Gastroesophageal sphincter (tissue), 4 donors: Measurements from ENCODE around the gene OR4D5. TPM values are rescaled to one million over a fixed set of nuclear protein-coding genes. Genes with fewer than 3 reads are reported as not detected.

ENCODE experiments used
- ATAC-seq: fragments of 150-250 bp; one replicate; pipeline ENCODE4 v1.9.1; 2016; ENCODE audit warnings: mild to moderate bottlenecking, moderate library complexity
- H3K27ac ChIP-seq, 4 donors: fragments of 200-600 bp; sonication (generic) in 3 of 4; 1 replicate in 3 of 4; 2 replicates in 1 of 4; pipeline ENCODE4 v1.5.1; 2016 to 2019
- H3K27me3 ChIP-seq: fragments of 200-600 bp; sonication (generic); one replicate; pipeline ENCODE4 v1.5.1; 2019
- H3K36me3 ChIP-seq, 2 donors: fragments of 200-600 bp; sonication (generic); one replicate each; pipeline ENCODE4 v1.5.1; 2019; ENCODE audit warnings: control low read depth in 1 of 2
- H3K4me1 ChIP-seq, 3 donors: fragments of 200-600 bp; sonication (generic); 1 replicate in 2 of 3; 2 replicates in 1 of 3; pipeline ENCODE4 v1.5.1; 2016 to 2019; ENCODE audit warnings: control low read depth in 2 of 3
- H3K4me3 ChIP-seq, 2 donors: fragments of 200-600 bp; sonication (generic); one replicate each; pipeline ENCODE4 v1.5.1; 2019; ENCODE audit warnings: mild to moderate bottlenecking in 1 of 2, moderate library complexity in 1 of 2
- H3K9me3 ChIP-seq, 3 donors: fragments of 200-600 bp; sonication (generic); one replicate each; pipeline ENCODE4 v1.5.1; 2017 to 2019; ENCODE audit warnings: control low read depth in 2 of 3
- CTCF ChIP-seq, 4 experiments: fragments of 200-600 bp in 2 of 4; fragments of 450-650 bp in 2 of 4; sonication (generic) in 1 of 4; IDR thresholded peaks; one replicate each; pipeline ENCODE4 v1.5.1; 2017 to 2019; ENCODE audit warnings: antibody characterized with exemption in 4 of 4, mild to moderate bottlenecking in 2 of 4, moderate library complexity in 2 of 4
- EP300 ChIP-seq: sonication (generic); formaldehyde crosslinking; IDR thresholded peaks from one replicate; pipeline ENCODE4 v1.6.1; 2017; ENCODE audit warnings: antibody characterized with exemption, mild to moderate bottlenecking
- POLR2A ChIP-seq, 2 donors: fragments of 450-650 bp; IDR thresholded peaks; one replicate each; pipeline ENCODE4 v1.6.1; 2017; ENCODE audit warnings: antibody characterized with exemption in 2 of 2, mild to moderate bottlenecking in 2 of 2, moderate library complexity in 1 of 2
- POLR2AphosphoS5 ChIP-seq: sonication (generic); formaldehyde crosslinking; IDR thresholded peaks from one replicate; pipeline ENCODE4 v1.6.1; 2017; ENCODE audit warnings: antibody characterized with exemption
- WGBS, 2 donors: methylation state at CpG; one replicate each; pipeline ENCODE4 v1.1.5; 2018; ENCODE audit warnings: low coverage in 1 of 2; 5-methylcytosine and 5-hydroxymethylcytosine counted together
- total RNA-seq, 4 donors: library from RNA; depleted of rRNA; stranded (reverse); fragments of >200 nt; gene quantifications; one replicate each; pipeline ENCODE4 v1.1.0, GENCODE V29; 2016

Gene OR4D5
- total RNA-seq, 4 donors from 2014 or later: not detected

- TF ChIP-seq POLR2A (IDR thresholded peaks at IDR 0.05) (no peak), EP300 (no peak), CTCF (IDR thresholded peaks at IDR 0.05) (no peak), POLR2AphosphoS5 (no peak)
- no peak within 1 kb of the TSS for H3K27ac ChIP-seq
- no peaks in the 10 kb centered on the region for H3K36me3 ChIP-seq
- H3K4me1 ChIP-seq: no peaks in the 10 kb centered on the region
- H3K4me3 ChIP-seq: no peak within 1 kb of the TSS
- ATAC-seq: no peak
- peaks cover 0 to 2% (median 0%) of the 10 kb centered on the region in 3 donors for H3K9me3 ChIP-seq
- no peaks in the 10 kb centered on the region for H3K27me3 ChIP-seq
Observed at GRCh38 chr11:123977731-123978347, 38.4 kb downstream of the OR4D5 start, which contains the start of gene OR10S1. OR10S1 (minus strand) TSS chr11:123977781; CDS start chr11:123977664, 117 bp downstream.

- Histone ChIP-seq H3K36me3 (no peaks in the 10 kb centered on the region), H3K9me3 (peaks cover 0 to 11% (median 0%) of the 10 kb centered on the region in 3 donors), H3K4me1 (no peaks in the 10 kb centered on the region), H3K4me3 (no peak overlapping the region), H3K27ac (no peak overlapping the region), H3K27me3 (no peaks in the 10 kb centered on the region)
- ATAC-seq: no peak
- WGBS, 2 donors: no CpG with 5 or more reads among the region's 5 CpGs
- no peak for TF ChIP-seq POLR2A (IDR thresholded peaks at IDR 0.05)
- no peak for TF ChIP-seq CTCF (IDR thresholded peaks at IDR 0.05)
- no peak for TF ChIP-seq POLR2AphosphoS5
- no peak for TF ChIP-seq EP300
Observed at GRCh38 chr11:123979311-123979710, 39.9 kb downstream of the OR4D5 start.

Other genes starting within 250 kb of the OR4D5 start
- 10 to 100 TPM in 1 of 4 donors, 1 to 10 TPM in 3; 3.6 to 10.4 (median 6.4) TPM for gene ZNF202, start 198.0 kb upstream of the OR4D5 start, total RNA-seq
- gene OR6X1, start 185.1 kb upstream of the OR4D5 start, total RNA-seq: not detected
- gene OR6M1, start 133.3 kb upstream of the OR4D5 start, total RNA-seq: not detected
- not detected for gene TMEM225, start 53.9 kb upstream of the OR4D5 start, total RNA-seq
- not detected for gene OR8D4, start 37.5 kb upstream of the OR4D5 start, total RNA-seq
- gene OR6T1, start 4.2 kb downstream of the OR4D5 start, total RNA-seq: not detected
- gene OR10S1, start 38.2 kb downstream of the OR4D5 start, total RNA-seq: not detected
- not detected for gene OR10G6, start 55.5 kb downstream of the OR4D5 start, total RNA-seq
- not detected for gene OR10G4, start 73.4 kb downstream of the OR4D5 start, total RNA-seq
- not detected for gene OR10G9, start 83.4 kb downstream of the OR4D5 start, total RNA-seq
- not detected for gene OR10G8, start 87.2 kb downstream of the OR4D5 start, total RNA-seq
- gene OR10G7, start 101.7 kb downstream of the OR4D5 start, total RNA-seq: not detected
- 10 to 100 TPM; 13.4 to 23.0 (median 18.6) TPM for gene VWA5A, start 175.8 kb downstream of the OR4D5 start, total RNA-seq
- not detected for gene OR10D3, start 243.7 kb downstream of the OR4D5 start, total RNA-seq